ENCODE measurements around the gene RUNX3.

Gene RUNX3

DNA sequence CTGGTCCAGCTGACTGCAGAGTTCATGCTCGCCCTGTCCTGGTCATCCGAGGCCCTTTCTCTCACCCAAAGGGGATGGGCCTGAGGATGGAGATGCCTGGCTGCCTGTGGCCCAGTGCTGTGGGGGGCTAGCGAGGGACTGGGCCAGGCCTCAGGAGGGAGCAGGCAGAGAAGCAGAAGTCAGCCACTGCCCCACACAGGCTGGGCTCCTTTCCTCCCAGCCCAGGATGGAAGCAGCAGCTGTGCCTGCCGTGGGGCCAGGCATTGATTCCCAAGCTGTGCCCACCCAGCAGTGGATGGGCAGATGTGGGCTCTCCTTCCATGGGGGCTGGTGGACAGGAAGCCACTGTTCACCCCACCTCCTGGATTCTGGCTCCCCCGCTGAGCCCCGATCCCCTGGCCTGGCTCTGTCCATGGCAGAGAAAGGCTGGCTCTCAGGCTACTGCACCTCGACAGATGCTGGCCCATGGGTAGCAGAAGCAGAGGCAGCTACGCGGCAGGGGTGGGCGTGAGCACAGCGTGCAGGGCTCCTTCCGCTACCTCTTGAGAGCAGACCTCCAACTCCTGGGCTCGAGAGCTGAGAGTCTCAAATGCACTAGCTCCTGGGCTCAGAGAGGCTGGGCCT, 24.6 kb downstream of the RUNX3 start:
- intact Hi-C loops (cut with micrococcal nuclease), result no loop called here
- Mint-ChIP-seq H3K4me1 (ENCODE audit: low read depth) (peaks cover 12% of the 10 kb centered on the region), H3K36me3 (ENCODE audit: low read depth) (peaks cover 96% of the 10 kb centered on the region), H3K27me3 (no peaks in the 10 kb centered on the region), H3K4me3 (no peak overlapping the region), H3K27ac (no peak overlapping the region), H3K9me3 (no peaks in the 10 kb centered on the region)

GRCh38 chr1:24904731-24905354, 25.2 kb downstream of the RUNX3 start:
- peaks cover 8% of the 10 kb centered on the region for H3K4me1 Mint-ChIP-seq (ENCODE audit: low read depth)

DNA sequence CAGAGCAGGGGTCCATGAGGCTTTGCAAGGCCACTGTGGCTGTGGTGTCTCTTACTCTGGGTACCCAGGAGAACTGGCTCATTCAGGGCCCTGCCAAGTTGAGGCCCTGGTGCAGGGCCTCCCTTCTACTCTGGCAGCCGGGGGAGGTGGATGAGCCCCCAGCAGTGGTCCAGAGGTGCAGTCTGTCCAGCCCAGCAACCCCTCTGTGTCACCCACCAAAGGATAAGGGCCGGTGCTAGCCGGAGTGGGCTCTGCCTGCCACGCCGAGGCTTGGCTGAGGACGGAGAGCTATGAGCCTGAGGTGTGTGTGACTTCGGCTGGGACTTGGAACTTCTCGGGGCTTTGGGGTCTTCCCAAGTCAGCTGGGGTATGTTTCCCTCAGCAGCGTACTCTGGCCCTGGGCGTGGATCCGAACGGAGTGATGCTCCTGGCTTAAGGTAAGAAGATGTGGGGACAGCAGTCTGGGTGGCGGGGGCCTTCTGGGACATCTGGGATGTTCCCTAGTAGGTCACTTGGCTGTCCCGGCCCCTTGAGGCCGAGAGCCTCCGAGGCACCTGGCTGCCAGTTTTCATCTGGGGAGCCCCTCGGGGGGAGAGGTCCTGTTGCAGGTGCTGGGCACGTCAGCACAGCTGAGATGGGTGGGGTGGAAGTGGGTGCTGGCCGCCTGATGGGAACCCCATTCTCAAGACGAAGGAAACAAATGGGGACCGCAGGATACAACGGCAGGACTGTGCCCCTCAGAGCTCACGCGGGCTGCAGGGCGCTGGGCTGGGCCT, 25.9 kb downstream of the RUNX3 start:
- H3K4me1 Mint-ChIP-seq (ENCODE audit: low read depth), result peaks cover 1% of the 10 kb centered on the region
- H3K9me3 Mint-ChIP-seq, result no peaks in the 10 kb centered on the region
- H3K4me3 Mint-ChIP-seq, result no peak overlapping the region
- H3K27me3 Mint-ChIP-seq, result no peaks in the 10 kb centered on the region
- no peak overlapping the region for H3K27ac Mint-ChIP-seq
- intact Hi-C loops (cut with micrococcal nuclease), result no loop called here
- peaks cover 88% of the 10 kb centered on the region for H3K36me3 Mint-ChIP-seq (ENCODE audit: low read depth)

More at GRCh38 chr1:24904731-24905354, 25.2 kb downstream of the RUNX3 start:
- no peak overlapping the region for H3K4me3 Mint-ChIP-seq
- H3K27me3 Mint-ChIP-seq, result no peaks in the 10 kb centered on the region
- H3K9me3 Mint-ChIP-seq, result no peaks in the 10 kb centered on the region
- no peak overlapping the region for H3K27ac Mint-ChIP-seq
- intact Hi-C loops (cut with micrococcal nuclease), result no loop called here
- H3K36me3 Mint-ChIP-seq (ENCODE audit: low read depth), result peaks cover 95% of the 10 kb centered on the region

DNA sequence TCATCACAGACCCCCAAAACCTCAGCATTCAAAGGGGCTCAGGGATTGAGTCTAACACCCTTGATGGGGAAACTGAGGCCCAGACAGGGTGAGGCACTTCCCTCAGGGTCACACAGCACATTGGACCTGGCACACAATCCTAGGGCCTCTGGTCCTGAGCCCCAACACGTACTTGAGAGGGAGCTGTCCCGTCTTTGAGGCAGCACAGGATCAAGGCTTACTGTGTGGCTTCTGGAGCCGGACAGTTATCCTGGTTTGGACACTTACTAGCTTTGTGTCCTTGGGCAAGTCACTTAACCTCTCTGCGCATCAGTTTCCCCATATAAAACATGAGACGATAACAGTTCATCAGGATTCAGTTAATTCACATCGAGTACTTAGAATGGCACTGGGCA, 26.5 kb downstream of the RUNX3 start:
- Mint-ChIP-seq H3K4me3 (no peak overlapping the region), H3K27ac (no peak overlapping the region), H3K36me3 (ENCODE audit: low read depth) (peaks cover 82% of the 10 kb centered on the region), H3K27me3 (no peaks in the 10 kb centered on the region), H3K9me3 (no peaks in the 10 kb centered on the region), H3K4me1 (ENCODE audit: low read depth) (no peaks in the 10 kb centered on the region)
- intact Hi-C loops (cut with micrococcal nuclease), result no loop called here

- intact Hi-C loops (cut with micrococcal nuclease), result no loop called here
- no peaks in the 10 kb centered on the region for H3K9me3 Mint-ChIP-seq
- no peak overlapping the region for H3K27ac Mint-ChIP-seq
- H3K4me1 Mint-ChIP-seq (ENCODE audit: low read depth), result peaks cover 4% of the 10 kb centered on the region
- no peaks in the 10 kb centered on the region for H3K27me3 Mint-ChIP-seq
- peaks cover 77% of the 10 kb centered on the region for H3K36me3 Mint-ChIP-seq (ENCODE audit: low read depth)
- no peak overlapping the region for H3K4me3 Mint-ChIP-seq
These were observed 27.0 kb downstream of the RUNX3 start for GRCh38 chr1:24903011-24903461.

- no peak overlapping the region for H3K27ac Mint-ChIP-seq
- peaks cover 71% of the 10 kb centered on the region for H3K36me3 Mint-ChIP-seq (ENCODE audit: low read depth)
- no peaks in the 10 kb centered on the region for H3K9me3 Mint-ChIP-seq
- intact Hi-C loops (cut with micrococcal nuclease), result no loop called here
- no peaks in the 10 kb centered on the region for H3K27me3 Mint-ChIP-seq
- H3K4me1 Mint-ChIP-seq (ENCODE audit: low read depth), result peaks cover 5% of the 10 kb centered on the region
- H3K4me3 Mint-ChIP-seq, result no peak overlapping the region
These were observed 27.6 kb downstream of the RUNX3 start for GRCh38 chr1:24902471-24902891.

DNA sequence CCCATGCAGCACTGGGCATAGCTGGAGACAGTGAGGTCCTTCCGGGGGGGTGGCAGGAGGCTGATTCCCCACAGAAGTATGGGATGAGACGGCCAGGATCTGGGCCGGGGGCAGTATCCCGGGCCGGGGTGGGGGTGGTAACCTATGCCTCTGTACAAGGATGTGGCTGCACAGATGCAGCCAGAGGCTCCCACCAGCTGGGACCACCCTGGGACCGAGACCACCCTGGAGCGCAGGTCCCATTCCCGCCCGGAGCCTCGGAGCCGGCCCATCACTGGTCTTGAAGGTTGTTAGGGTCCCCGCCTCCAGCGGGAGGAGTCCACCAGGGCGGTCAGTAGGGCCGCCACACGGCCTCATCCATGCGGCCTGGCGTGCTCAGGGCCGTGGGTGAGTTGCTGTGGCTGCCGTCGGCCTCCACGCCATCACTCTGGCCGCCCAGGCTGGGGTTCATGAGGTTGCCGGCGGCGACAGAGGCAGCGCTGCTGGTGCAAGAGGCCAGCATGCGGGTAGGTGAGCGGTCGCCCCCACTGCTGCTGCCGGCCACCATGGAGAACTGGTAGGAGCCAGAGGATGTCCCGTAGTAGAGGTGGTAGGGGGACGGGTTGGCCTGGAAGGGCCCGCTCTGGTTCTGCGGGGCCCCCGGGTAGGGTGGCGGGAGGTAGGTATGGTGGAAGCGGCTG, 28.1 kb downstream of the RUNX3 start:
- Mint-ChIP-seq H3K36me3 (ENCODE audit: low read depth) (peaks cover 66% of the 10 kb centered on the region), H3K4me3 (no peak overlapping the region), H3K27me3 (peaks cover 5% of the 10 kb centered on the region), H3K4me1 (ENCODE audit: low read depth) (peaks cover 5% of the 10 kb centered on the region), H3K9me3 (no peaks in the 10 kb centered on the region), H3K27ac (no peak overlapping the region)
- intact Hi-C loops (cut with micrococcal nuclease), result no loop called here

GRCh38 chr1:24900985-24901781, 28.9 kb downstream of the RUNX3 start:
- H3K4me3 Mint-ChIP-seq, result no peak overlapping the region
- intact Hi-C loops (cut with micrococcal nuclease), result no loop called here
- H3K9me3 Mint-ChIP-seq, result no peaks in the 10 kb centered on the region
- peaks cover 58% of the 10 kb centered on the region for H3K36me3 Mint-ChIP-seq (ENCODE audit: low read depth)
- H3K27ac Mint-ChIP-seq, result no peak overlapping the region
- peaks cover 5% of the 10 kb centered on the region for H3K4me1 Mint-ChIP-seq (ENCODE audit: low read depth)
- H3K27me3 Mint-ChIP-seq, result peaks cover 12% of the 10 kb centered on the region

DNA sequence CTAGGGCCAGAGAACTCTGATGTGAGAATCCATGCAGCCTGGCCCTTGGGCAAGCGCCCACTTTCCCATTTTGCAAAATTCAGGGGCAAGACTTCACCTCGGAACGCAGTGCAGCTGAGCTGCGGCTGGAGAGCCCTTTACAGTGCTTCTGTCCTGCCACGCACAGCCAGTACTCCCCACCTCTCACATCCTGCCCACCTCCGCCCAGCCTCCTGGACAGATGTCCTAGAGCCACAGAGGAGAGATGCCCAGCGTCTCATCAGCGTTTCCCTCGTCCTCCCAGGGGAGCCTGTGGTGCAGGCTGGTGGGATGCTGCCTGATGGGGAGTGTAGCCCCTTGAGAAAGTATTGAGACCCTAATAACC, 29.6 kb downstream of the RUNX3 start:
- no peak overlapping the region for H3K27ac Mint-ChIP-seq
- no peak overlapping the region for H3K4me3 Mint-ChIP-seq
- H3K36me3 Mint-ChIP-seq (ENCODE audit: low read depth), result peaks cover 51% of the 10 kb centered on the region
- H3K9me3 Mint-ChIP-seq, result no peaks in the 10 kb centered on the region
- intact Hi-C loops (cut with micrococcal nuclease), result no loop called here
- H3K27me3 Mint-ChIP-seq, result peaks cover 14% of the 10 kb centered on the region
- H3K4me1 Mint-ChIP-seq (ENCODE audit: low read depth), result peaks cover 5% of the 10 kb centered on the region

DNA sequence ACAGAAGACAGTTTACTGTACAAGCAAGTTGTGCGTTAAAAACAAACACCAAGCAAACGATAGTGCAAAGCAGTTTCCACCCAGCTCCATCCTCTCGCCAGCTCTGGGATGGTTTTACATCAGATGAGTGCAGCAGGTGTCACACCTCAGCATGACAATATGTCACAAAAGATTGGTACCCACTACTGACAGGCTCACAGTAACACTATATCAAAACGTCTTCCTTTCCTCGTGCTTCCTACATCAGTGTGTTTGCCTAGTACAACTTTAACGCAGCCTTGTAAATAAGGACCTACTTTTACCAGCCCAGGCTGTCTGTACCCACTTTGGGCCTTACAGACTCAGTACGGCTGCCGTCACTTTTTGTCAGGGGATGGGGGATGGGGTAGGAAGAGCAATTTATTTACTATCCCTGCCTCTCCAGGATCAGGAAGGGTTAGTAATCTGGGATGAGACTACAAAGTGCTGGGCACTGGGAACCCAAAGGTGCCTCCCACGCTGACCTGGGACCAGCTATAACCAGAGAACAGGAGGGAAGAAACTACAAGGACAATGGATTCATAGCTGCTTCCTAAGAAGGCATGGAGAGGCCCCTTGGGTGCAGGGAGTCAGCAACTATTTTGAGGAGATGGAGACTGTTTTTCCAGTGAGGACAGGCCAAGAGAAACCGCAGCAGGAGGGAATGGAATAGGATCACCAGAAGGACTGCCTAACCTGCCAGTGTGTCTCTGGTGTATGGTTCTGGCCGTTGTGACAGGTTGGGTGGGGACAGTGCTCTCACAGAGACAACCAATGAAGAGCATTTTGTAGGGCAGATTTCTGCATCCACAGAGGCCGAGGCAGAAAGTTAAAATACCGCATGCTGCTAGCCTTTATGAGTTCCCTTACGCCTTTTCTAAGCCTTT, 30.2 kb downstream of the RUNX3 start:
- Mint-ChIP-seq H3K36me3 (ENCODE audit: low read depth) (peaks cover 45% of the 10 kb centered on the region), H3K9me3 (no peaks in the 10 kb centered on the region), H3K27me3 (peaks cover 14% of the 10 kb centered on the region), H3K4me1 (ENCODE audit: low read depth) (peaks cover 5% of the 10 kb centered on the region), H3K27ac (no peak overlapping the region), H3K4me3 (no peak overlapping the region)
- intact Hi-C loops (cut with micrococcal nuclease), result no loop called here

DNA sequence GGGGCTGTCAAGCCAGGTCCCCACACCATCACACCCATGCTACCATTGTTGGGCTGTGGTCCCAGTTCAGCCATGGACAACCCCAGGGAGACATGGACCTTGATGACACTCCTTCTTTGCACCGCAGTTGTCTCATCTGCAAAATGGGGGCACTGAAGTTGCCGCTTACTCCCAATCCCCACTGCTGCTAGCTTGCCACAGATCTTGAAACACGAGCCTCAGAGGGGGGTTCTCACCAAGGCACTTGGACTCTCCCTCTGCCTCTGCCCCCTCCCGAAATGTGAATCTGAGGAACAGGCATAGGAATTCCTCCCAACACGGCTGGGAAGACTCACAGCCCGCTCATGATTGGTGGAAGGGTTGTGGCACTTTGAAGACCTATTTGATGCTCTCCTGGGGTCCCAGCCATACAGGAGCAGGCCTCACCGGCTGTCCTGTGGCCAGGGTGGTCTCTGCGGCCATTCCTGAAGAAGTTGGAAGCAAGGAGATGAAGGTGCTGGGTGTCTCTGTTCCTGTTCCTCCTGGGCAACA, 31.1 kb downstream of the RUNX3 start:
- Mint-ChIP-seq H3K27ac (peak overlapping the region; percentile 12), H3K9me3 (no peaks in the 10 kb centered on the region), H3K36me3 (ENCODE audit: low read depth) (peaks cover 36% of the 10 kb centered on the region), H3K4me3 (no peak overlapping the region), H3K4me1 (ENCODE audit: low read depth) (peaks cover 12% of the 10 kb centered on the region), H3K27me3 (peaks cover 14% of the 10 kb centered on the region)
- intact Hi-C loops (cut with micrococcal nuclease), result loop anchor here (1.0 kb wide), 1 partner anchor 51 kb away; no protein-coding TSS in a partner anchor

DNA sequence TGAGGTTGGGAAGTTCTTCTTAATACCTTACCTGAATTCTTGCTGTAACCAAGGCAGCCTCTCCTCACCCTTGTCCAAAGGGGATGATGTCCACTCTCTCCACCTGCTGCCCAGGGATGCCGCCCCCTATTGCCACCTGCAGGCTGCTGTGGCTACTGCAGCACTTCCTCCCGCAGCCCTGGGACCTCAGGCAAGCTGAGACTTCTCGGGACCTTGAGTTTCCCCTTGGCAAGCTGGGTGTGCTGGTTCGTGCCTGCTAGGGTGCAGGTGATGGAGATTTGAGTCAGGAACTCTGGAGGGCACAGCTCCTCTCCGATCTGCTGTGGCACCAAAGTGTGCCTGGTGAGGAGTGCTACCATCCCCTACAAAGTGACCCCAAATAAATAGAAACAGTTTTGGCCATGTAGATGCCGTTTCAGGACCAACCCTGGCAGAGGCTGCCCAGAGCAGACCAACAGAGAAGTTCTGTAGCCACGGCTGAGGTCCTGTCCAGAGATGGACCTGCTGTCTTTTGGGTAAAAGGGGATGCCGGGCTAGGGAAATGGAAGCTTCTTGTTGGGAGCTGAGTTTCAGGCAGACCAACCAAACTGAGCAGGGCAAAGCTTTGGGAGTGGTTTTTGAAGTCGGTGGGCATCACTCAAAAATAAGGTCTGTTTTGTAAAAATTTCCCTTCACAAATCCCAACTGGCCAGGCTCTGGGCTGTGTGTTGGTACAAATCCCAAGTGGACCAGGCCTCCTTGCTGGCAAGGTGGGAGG, 31.7 kb downstream of the RUNX3 start:
- Mint-ChIP-seq H3K36me3 (ENCODE audit: low read depth) (peaks cover 30% of the 10 kb centered on the region), H3K4me1 (ENCODE audit: low read depth) (peaks cover 14% of the 10 kb centered on the region), H3K27me3 (peaks cover 14% of the 10 kb centered on the region), H3K27ac (peak overlapping the region; percentile 12), H3K4me3 (no peak overlapping the region), H3K9me3 (no peaks in the 10 kb centered on the region)
- intact Hi-C loops (cut with micrococcal nuclease), result loop anchor here (1.0 kb wide), 1 partner anchor 50 kb away; no protein-coding TSS in a partner anchor

All from dendritic cell treated with granulocyte-macrophage colony-stimulating factor and Interleukin-4, amounts not matched to agents 40 ng/mL and 50 ng/mL, for 4 days (primary cell).